ENCODE measurements around the gene TRIO.

DNA sequence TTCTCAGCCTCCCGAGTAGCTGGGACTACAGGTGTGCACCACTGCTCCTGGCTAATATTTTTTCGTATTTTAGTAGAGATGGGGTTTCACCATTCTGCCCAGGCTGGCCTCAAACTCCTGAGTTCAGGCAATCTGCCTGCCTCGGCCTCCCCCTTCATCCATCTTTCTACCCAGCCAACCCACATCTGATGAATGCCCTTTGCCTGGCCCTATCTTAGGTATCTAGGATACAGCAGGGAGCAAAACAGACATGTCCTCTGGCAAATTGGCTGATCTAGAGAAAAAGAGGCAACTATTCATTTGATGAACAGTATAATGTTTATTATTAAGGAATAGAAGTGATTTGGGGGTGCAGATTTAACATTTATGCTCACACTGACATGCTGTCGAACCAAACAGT, 123.0 kb downstream of the TRIO start:
- TF ChIP-seq SP1 (IDR thresholded peaks at IDR 0.05) (no peak), BHLHE40 (IDR thresholded peaks at IDR 0.05; ENCODE audit: borderline replicate concordance) (no peak), FOXA1 (IDR thresholded peaks at IDR 0.05) (no peak), FOXM1 (IDR thresholded peaks at IDR 0.05; ENCODE audit: borderline replicate concordance) (no peak), HDGF (IDR thresholded peaks at IDR 0.05; ENCODE audit: borderline replicate concordance) (no peak), ZNF384 (IDR thresholded peaks at IDR 0.05) (no peak), ARNT (IDR thresholded peaks at IDR 0.05) (no peak), SUZ12 (IDR thresholded peaks at IDR 0.05) (no peak), FOXK2 (IDR thresholded peaks at IDR 0.05) (no peak)
